ENCODE data around the gene CATSPER3.

- TF ChIP-seq BHLHE40 (IDR thresholded peaks at IDR 0.05; ENCODE audit: borderline replicate concordance) = no peak
- no peak for TF ChIP-seq SP1 (IDR thresholded peaks at IDR 0.05)
- no peak for TF ChIP-seq FOXM1 (IDR thresholded peaks at IDR 0.05; ENCODE audit: borderline replicate concordance)
- no peak for TF ChIP-seq NFRKB (IDR thresholded peaks at IDR 0.05)
- TF ChIP-seq CTBP1 (IDR thresholded peaks at IDR 0.05; ENCODE audit: borderline replicate concordance) = no peak
- TF ChIP-seq TARDBP (IDR thresholded peaks at IDR 0.05) = no peak
- no peak for TF ChIP-seq FOXA1 (IDR thresholded peaks at IDR 0.05)
- TF ChIP-seq SUZ12 (IDR thresholded peaks at IDR 0.05) = no peak
- TF ChIP-seq FOXK2 (IDR thresholded peaks at IDR 0.05) = no peak
- no peak for TF ChIP-seq LEF1 (IDR thresholded peaks at IDR 0.05; ENCODE audit: borderline replicate concordance)
- no peak for TF ChIP-seq HDGF (IDR thresholded peaks at IDR 0.05; ENCODE audit: borderline replicate concordance)
- TF ChIP-seq ELF4 (IDR thresholded peaks at IDR 0.05) = no peak
- TF ChIP-seq ZNF384 (IDR thresholded peaks at IDR 0.05) = no peak
Observed at GRCh38 chr5:135032999-135033861, 65.5 kb downstream of the CATSPER3 start.

All from HEK293T (cell line).